HepG2 (cell line): ENCODE results near the gene TNFAIP8L1. TPM values are rescaled to one million over a fixed set of nuclear protein-coding genes. Genes with fewer than 3 reads are reported as not detected.
A peak's percentile ranks its signal among the peaks of the same experiment; 100 is the strongest.

ENCODE experiments used
- CEBPZ ChIP-seq: IDR thresholded peaks from 2 replicates; pipeline ENCODE4 v1.6.1; 2012; ENCODE audit warnings: low read length, improper control_type of control experiment
- ELF3 ChIP-seq: IDR thresholded peaks from 2 replicates; pipeline ENCODE4 v1.6.1; 2016; ENCODE audit warnings: missing genetic modification reagents, missing compliant biosample characterization
- FLYWCH1 ChIP-seq: sonication (generic); formaldehyde crosslinking; IDR thresholded peaks from 2 replicates; pipeline ENCODE4 v1.8.1; 2023; ENCODE audit warnings: mild to moderate bottlenecking, missing genetic modification reagents
- FOSL1 ChIP-seq: sonication (generic); formaldehyde crosslinking; IDR thresholded peaks from 2 replicates; pipeline ENCODE4 v1.9.0; 2021; ENCODE audit warnings: missing genetic modification reagents, borderline replicate concordance
- FOXC1 ChIP-seq: sonication (generic); formaldehyde crosslinking; IDR thresholded peaks from 2 replicates; pipeline ENCODE4 v1.8.0; 2022; ENCODE audit warnings: mild to moderate bottlenecking, missing genetic modification reagents, borderline replicate concordance
- HOXA3 ChIP-seq: sonication (generic); formaldehyde crosslinking; IDR thresholded peaks from 2 replicates; pipeline ENCODE4 v1.5.0; 2020; ENCODE audit warnings: missing genetic modification reagents
- KDM2A ChIP-seq: sonication (generic); formaldehyde crosslinking; IDR thresholded peaks from 2 replicates; pipeline ENCODE4 v1.4.0; 2020; ENCODE audit warnings: low read depth, missing genetic modification reagents, borderline replicate concordance
- KLF16 ChIP-seq, 2 experiments: sonication (generic) in 1 of 2; formaldehyde crosslinking in 1 of 2; IDR thresholded peaks; 2 replicates each; pipeline versions ENCODE4 v1.6.1 to v1.8.0; 2016 to 2023; ENCODE audit warnings: missing genetic modification reagents in 2 of 2, missing compliant biosample characterization in 1 of 2
- NCOA5 ChIP-seq: sonication (generic); formaldehyde crosslinking; IDR thresholded peaks from 2 replicates; pipeline ENCODE4 v1.4.0; 2020; ENCODE audit warnings: missing genetic modification reagents
- NR2C2 ChIP-seq: sonication (generic); formaldehyde crosslinking; IDR thresholded peaks from 2 replicates; pipeline ENCODE4 v1.4.0; 2020; ENCODE audit warnings: missing genetic modification reagents, mild to moderate bottlenecking, moderate library complexity, borderline replicate concordance
- PBX3 ChIP-seq: sonication (generic); formaldehyde crosslinking; IDR thresholded peaks from 2 replicates; pipeline ENCODE4 v1.8.1; 2023; ENCODE audit warnings: missing genetic modification reagents, inconsistent platforms, borderline replicate concordance
- POLR2A ChIP-seq, 2 experiments: IDR thresholded peaks; 2 replicates each; pipeline ENCODE4 v1.6.1; 2011; ENCODE audit warnings: low read depth in 2 of 2, low read length in 2 of 2, mild to moderate bottlenecking in 1 of 2, moderate library complexity in 1 of 2; ENCODE audit not compliant: insufficient read depth in 1 of 2
- SKI ChIP-seq: fragments of 450-650 bp; IDR thresholded peaks from one replicate; pipeline ENCODE4 v1.6.1; 2018; ENCODE audit warnings: mild to moderate bottlenecking; ENCODE audit not compliant: partially characterized antibody
- TRIM24 ChIP-seq: sonication (generic); formaldehyde crosslinking; IDR thresholded peaks from 2 replicates; pipeline ENCODE4 v1.8.0; 2022; ENCODE audit warnings: mild to moderate bottlenecking, missing genetic modification reagents
- XBP1 ChIP-seq: sonication (generic); formaldehyde crosslinking; IDR thresholded peaks from 2 replicates; pipeline ENCODE4 v1.5.0; 2020; ENCODE audit warnings: missing genetic modification reagents
- ZBTB20 ChIP-seq: sonication (generic); formaldehyde crosslinking; IDR thresholded peaks from 2 replicates; pipeline ENCODE4 v1.8.1; 2023; ENCODE audit warnings: missing genetic modification reagents, low read depth, mild to moderate bottlenecking, borderline replicate concordance
- ZBTB38 ChIP-seq: sonication (generic); formaldehyde crosslinking; IDR thresholded peaks from 2 replicates; pipeline ENCODE4 v1.5.1; 2020; ENCODE audit warnings: mild to moderate bottlenecking, missing genetic modification reagents
- ZMYM3 ChIP-seq: sonication (generic); formaldehyde crosslinking; IDR thresholded peaks from 2 replicates; pipeline ENCODE4 v1.5.1; 2020; ENCODE audit warnings: mild to moderate bottlenecking, missing genetic modification reagents
- ZNF121 ChIP-seq: sonication (generic); formaldehyde crosslinking; IDR thresholded peaks from 2 replicates; pipeline ENCODE4 v1.5.0; 2020; ENCODE audit warnings: mild to moderate bottlenecking, missing genetic modification reagents
- ZNF335 ChIP-seq: sonication (generic); formaldehyde crosslinking; IDR thresholded peaks from 2 replicates; pipeline ENCODE4 v1.4.0; 2020; ENCODE audit warnings: missing genetic modification reagents
- ZNF513 ChIP-seq: sonication (generic); formaldehyde crosslinking; conservative IDR thresholded peaks from 2 replicates; pipeline ENCODE4 v1.5.0; 2020; ENCODE audit warnings: missing genetic modification reagents
- ZNF619 ChIP-seq: sonication (generic); formaldehyde crosslinking; IDR thresholded peaks from 2 replicates; pipeline ENCODE4 v1.4.0; 2020; ENCODE audit warnings: mild to moderate bottlenecking, missing genetic modification reagents
- polyA plus RNA-seq, 8 experiments: library from polyadenylated mRNA; depleted of rRNA in 3 of 8; stranded (reverse) in 7 of 8; unstranded in 1 of 8; fragments of >200 nt; fragmentation: Illumina TruSeq in 4 of 8; extraction: Trizol in 4 of 8; gene quantifications; 2 replicates each; pipeline versions ENCODE4 v1.2.1 to v1.2.3, GENCODE V29; 2011 to 2016; ENCODE audit warnings: low read depth in 4 of 8, missing spikeins in 1 of 8, mixed read lengths in 1 of 8; ENCODE audit not compliant: insufficient read depth in 1 of 8
- total RNA-seq, 5 experiments: library from RNA; depleted of rRNA; stranded (reverse); fragments of >200 nt; fragmentation: Illumina TruSeq; extraction: Trizol; gene quantifications; 2 replicates each; pipeline ENCODE4 v1.2.3, GENCODE V29; 2016; ENCODE audit warnings: low read depth in 1 of 5
- TF ChIP-seq, protein P1 (sequence below): sonication (generic); formaldehyde crosslinking; IDR thresholded peaks from 2 replicates; pipeline ENCODE4 v1.5.0; 2020; ENCODE audit warnings: mild to moderate bottlenecking, missing genetic modification reagents, moderate library complexity

TNFAIP8L1 gene
- total and polyA plus RNA-seq, 2 of the 13 experiments (the other 11 are each of a cell fraction or from before 2014, with no cell fraction given): 13.4 to 21.4 TPM

GRCh38 chr19:4669723-4670480, 30.6 kb downstream of the TNFAIP8L1 start, which contains the start of gene MYDGF (continued):
- TF ChIP-seq ZBTB20 (CRISPR knock-in tag) (0 out of 2 replicates have a peak, but pooled peaks have one; percentile 37), ZBTB38 (CRISPR knock-in tag) (peak; percentile 9; the same call in 1 of the 2 replicates), NCOA5 (no peak), FOXC1 (CRISPR knock-in tag) (peak; percentile 62; the same call in 1 of the 2 replicates), NR2C2 (CRISPR knock-in tag) (peak; percentile 74), ZNF513 (CRISPR knock-in tag) (no peak), HOXA3 (peak; percentile 96), ZNF619 (no peak), ZNF121 (CRISPR knock-in tag) (no peak), SKI (peak; percentile 44), FLYWCH1 (CRISPR knock-in tag) (no peak), FOSL1 (CRISPR knock-in tag) (no peak), CEBPZ (no peak), ZNF335 (CRISPR knock-in tag) (peak; percentile 90), PBX3 (CRISPR knock-in tag) (no peak), XBP1 (peak; percentile 99), TRIM24 (no peak), ZMYM3 (CRISPR knock-in tag) (no peak), ELF3 (CRISPR knock-in tag) (0 out of 2 replicates have a peak, but pooled peaks have one; percentile 23), KLF16 (CRISPR knock-in tag; IDR thresholded peaks at IDR 0.05) (peak in 1 of 2 experiments; percentile 63; a peak in 1 of 4 replicates), POLR2A (IDR thresholded peaks at IDR 0.05; ENCODE audit: insufficient read depth in 1 of 2, low read depth in 2 of 2, low read length in 2 of 2) (peak; percentile 86 to 89), KDM2A (CRISPR knock-in tag) (peak; percentile 53)
- TF ChIP-seq, protein P1, sequence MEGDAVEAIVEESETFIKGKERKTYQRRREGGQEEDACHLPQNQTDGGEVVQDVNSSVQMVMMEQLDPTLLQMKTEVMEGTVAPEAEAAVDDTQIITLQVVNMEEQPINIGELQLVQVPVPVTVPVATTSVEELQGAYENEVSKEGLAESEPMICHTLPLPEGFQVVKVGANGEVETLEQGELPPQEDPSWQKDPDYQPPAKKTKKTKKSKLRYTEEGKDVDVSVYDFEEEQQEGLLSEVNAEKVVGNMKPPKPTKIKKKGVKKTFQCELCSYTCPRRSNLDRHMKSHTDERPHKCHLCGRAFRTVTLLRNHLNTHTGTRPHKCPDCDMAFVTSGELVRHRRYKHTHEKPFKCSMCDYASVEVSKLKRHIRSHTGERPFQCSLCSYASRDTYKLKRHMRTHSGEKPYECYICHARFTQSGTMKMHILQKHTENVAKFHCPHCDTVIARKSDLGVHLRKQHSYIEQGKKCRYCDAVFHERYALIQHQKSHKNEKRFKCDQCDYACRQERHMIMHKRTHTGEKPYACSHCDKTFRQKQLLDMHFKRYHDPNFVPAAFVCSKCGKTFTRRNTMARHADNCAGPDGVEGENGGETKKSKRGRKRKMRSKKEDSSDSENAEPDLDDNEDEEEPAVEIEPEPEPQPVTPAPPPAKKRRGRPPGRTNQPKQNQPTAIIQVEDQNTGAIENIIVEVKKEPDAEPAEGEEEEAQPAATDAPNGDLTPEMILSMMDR (CRISPR knock-in tag): no peak
